Esophagus mucosa (tissue), 1 donor: Measurements from ENCODE around the gene ADGRE1. TPM values are rescaled to one million over a fixed set of nuclear protein-coding genes. Genes with fewer than 3 reads are reported as not detected.
"Not testable (repeated sequence)": the region's sequence is repeated elsewhere in the genome, so short reads cannot be mapped to it uniquely, and the experiment has no call there.

Experiments used
- ATAC-seq: fragments of 200-7000 bp; cut with Tn5 transposase; one replicate; pipeline ENCODE4 v1.9.1; 2020
- total RNA-seq: library from RNA; stranded (reverse); gene quantifications from one replicate; pipeline ENCODE4 v1.2.4, GENCODE V29; 2023
- donor health status: DM: yes; HTN: yes; CAD: no.

Gene ADGRE1
- not detected for total RNA-seq

GRCh38 chr19:6887316-6887715 is at the start of gene ADGRE1:
TSS of gene ADGRE1 (plus strand) at chr19:6887579. CDS start at chr19:6887609, 30 bp downstream.
- no peak for ATAC-seq

GRCh38 chr19:6838062-6838655 is 49.2 kb upstream of the ADGRE1 start:
- ATAC-seq = no peak

- ATAC-seq = no peak
Observed at GRCh38 chr19:6842871-6843607, 44.3 kb upstream of the ADGRE1 start.

- no peak for ATAC-seq
Observed at GRCh38 chr19:6847828-6848200, 39.6 kb upstream of the ADGRE1 start.

GRCh38 chr19:6848986-6849385 is 38.4 kb upstream of the ADGRE1 start:
- ATAC-seq = no peak

GRCh38 chr19:6849876-6850275 is 37.5 kb upstream of the ADGRE1 start:
- no peak for ATAC-seq

- ATAC-seq = no peak
Observed at GRCh38 chr19:6851359-6851758, 36.0 kb upstream of the ADGRE1 start.

- ATAC-seq = no peak
Observed at GRCh38 chr19:6852001-6852400, 35.4 kb upstream of the ADGRE1 start.

GRCh38 chr19:6853868-6854267 is 33.5 kb upstream of the ADGRE1 start:
- peak; percentile 15 for ATAC-seq

- ATAC-seq = no peak
Observed at GRCh38 chr19:6854758-6855157, 32.6 kb upstream of the ADGRE1 start.

- no peak for ATAC-seq
Observed at GRCh38 chr19:6856749-6857372, 30.5 kb upstream of the ADGRE1 start.

GRCh38 chr19:6861683-6862286 is 25.6 kb upstream of the ADGRE1 start:
- peak; percentile 85 for ATAC-seq

- peak; percentile 88 for ATAC-seq
Observed at GRCh38 chr19:6862673-6863078, 24.7 kb upstream of the ADGRE1 start.

- ATAC-seq = no peak
Observed at GRCh38 chr19:6864325-6864940, 22.9 kb upstream of the ADGRE1 start.

- no peak for ATAC-seq
Observed at GRCh38 chr19:6865849-6866248, 21.5 kb upstream of the ADGRE1 start.

GRCh38 chr19:6866741-6867151 is 20.6 kb upstream of the ADGRE1 start:
- ATAC-seq = no peak

GRCh38 chr19:6868351-6868750 is 19.0 kb upstream of the ADGRE1 start:
- no peak for ATAC-seq

- ATAC-seq = not testable (repeated sequence)
Observed at GRCh38 chr19:6869151-6869882, 18.1 kb upstream of the ADGRE1 start.

- no peak for ATAC-seq
Observed at GRCh38 chr19:6873708-6874431, 13.5 kb upstream of the ADGRE1 start.

- no peak for ATAC-seq
Observed at GRCh38 chr19:6875218-6875617, 12.2 kb upstream of the ADGRE1 start.

- ATAC-seq = no peak
Observed at GRCh38 chr19:6876748-6877147, 10.6 kb upstream of the ADGRE1 start.

GRCh38 chr19:6877766-6878165 is 9.6 kb upstream of the ADGRE1 start:
- no peak for ATAC-seq
